ENCODE data around the gene TMEM185A.
"Not testable (repeated sequence)": the region's sequence is repeated elsewhere in the genome, so short reads cannot be mapped to it uniquely, and the experiment has no call there.

The TMEM185A gene

GRCh38 chrX:149628768-149629167 lies 2.8 kb downstream of the TMEM185A start:
- no peak overlapping the region for H3K4me3 ChIP-seq (ENCODE audit: low read depth, low read length)
- no peak for DNase-seq (ENCODE audit: low read depth)
- no peak for TF ChIP-seq POLR2A (IDR thresholded peaks at IDR 0.05; ENCODE audit: extremely low read depth, insufficient read length)
- TF ChIP-seq CTCF (IDR thresholded peaks at IDR 0.05; ENCODE audit: low read depth, low read length): no peak
- no peak for TF ChIP-seq MAX (IDR thresholded peaks at IDR 0.05; ENCODE audit: low read depth, low read length)
- TF ChIP-seq MYC (IDR thresholded peaks at IDR 0.05; ENCODE audit: low read depth, low read length): no peak

- no peak for DNase-seq (ENCODE audit: low read depth)
- no peak overlapping the region for H3K4me3 ChIP-seq (ENCODE audit: low read depth, low read length)
These were observed 3.3 kb downstream of the TMEM185A start for GRCh38 chrX:149628280-149628679.

GRCh38 chrX:149626829-149627228 lies 4.8 kb downstream of the TMEM185A start:
- H3K4me3 ChIP-seq (ENCODE audit: low read depth, low read length); DNase-seq (ENCODE audit: low read depth): not testable (repeated sequence)

More at GRCh38 chrX:149628280-149628679, 3.3 kb downstream of the TMEM185A start:
- TF ChIP-seq MAX (IDR thresholded peaks at IDR 0.05; ENCODE audit: low read depth, low read length) (no peak), MYC (IDR thresholded peaks at IDR 0.05; ENCODE audit: low read depth, low read length) (no peak), CTCF (IDR thresholded peaks at IDR 0.05; ENCODE audit: low read depth, low read length) (no peak), POLR2A (IDR thresholded peaks at IDR 0.05; ENCODE audit: extremely low read depth, insufficient read length) (no peak)

GRCh38 chrX:149619662-149620061 lies 11.9 kb downstream of the TMEM185A start:
- H3K4me3 ChIP-seq (ENCODE audit: low read depth, low read length); DNase-seq (ENCODE audit: low read depth): not testable (repeated sequence)

GRCh38 chrX:149618871-149619270 lies 12.7 kb downstream of the TMEM185A start:
- TF ChIP-seq CTCF (IDR thresholded peaks at IDR 0.05; ENCODE audit: low read depth, low read length) (no peak), POLR2A (IDR thresholded peaks at IDR 0.05; ENCODE audit: extremely low read depth, insufficient read length) (no peak), MAX (IDR thresholded peaks at IDR 0.05; ENCODE audit: low read depth, low read length) (no peak), MYC (IDR thresholded peaks at IDR 0.05; ENCODE audit: low read depth, low read length) (no peak)
- H3K4me3 ChIP-seq (ENCODE audit: low read depth, low read length): no peak overlapping the region
- DNase-seq (ENCODE audit: low read depth): no peak

GRCh38 chrX:149611623-149612175 lies 19.9 kb downstream of the TMEM185A start:
- no peak for DNase-seq (ENCODE audit: low read depth)
- no peak for TF ChIP-seq MAX (IDR thresholded peaks at IDR 0.05; ENCODE audit: low read depth, low read length)
- no peak for TF ChIP-seq POLR2A (IDR thresholded peaks at IDR 0.05; ENCODE audit: extremely low read depth, insufficient read length)
- no peak for TF ChIP-seq CTCF (IDR thresholded peaks at IDR 0.05; ENCODE audit: low read depth, low read length)
- no peak for TF ChIP-seq MYC (IDR thresholded peaks at IDR 0.05; ENCODE audit: low read depth, low read length)
- no peak overlapping the region for H3K4me3 ChIP-seq (ENCODE audit: low read depth, low read length)

GRCh38 chrX:149610511-149610910 lies 21.1 kb downstream of the TMEM185A start:
- no peak for DNase-seq (ENCODE audit: low read depth)
- TF ChIP-seq MAX (IDR thresholded peaks at IDR 0.05; ENCODE audit: low read depth, low read length) (no peak), CTCF (IDR thresholded peaks at IDR 0.05; ENCODE audit: low read depth, low read length) (no peak), MYC (IDR thresholded peaks at IDR 0.05; ENCODE audit: low read depth, low read length) (no peak), POLR2A (IDR thresholded peaks at IDR 0.05; ENCODE audit: extremely low read depth, insufficient read length) (no peak)
- H3K4me3 ChIP-seq (ENCODE audit: low read depth, low read length): no peak overlapping the region

All from NB4 (cell line).